ENCODE data around the gene DMD. TPM values are rescaled to one million over a fixed set of nuclear protein-coding genes. Genes with fewer than 3 reads are reported as not detected.

DMD gene
- total and polyA plus RNA-seq, 2 of the 8 experiments (the other 6 are each of a cell fraction or from before 2014, with no cell fraction given), result 4.8 to 7.4 TPM

- Histone ChIP-seq H3K79me1 (ENCODE audit: low read depth, low read length) (no peaks in the 10 kb centered on the region), H3K36me3 (ENCODE audit: control insufficient read depth in 2 of 4, insufficient read depth in 4 of 4, low read length in 3 of 4) (no peaks in the 10 kb centered on the region), H3K4me3 (ENCODE audit: extremely low read depth in 1 of 4, insufficient read depth in 2 of 4, low read depth in 3 of 4, low read length in 4 of 4) (no peak overlapping the region), H2AK5ac (ENCODE audit: low read depth, low read length) (no peak overlapping the region), H4K91ac (replicated peaks; ENCODE audit: insufficient read length, low read length) (no peak overlapping the region), H3K18ac (ENCODE audit: extremely low read depth, low read length) (no peak overlapping the region), H3K9me3 (ENCODE audit: insufficient read depth in 2 of 2, low read depth in 1 of 2, low read length in 1 of 2) (no peaks in the 10 kb centered on the region), H3K9ac (replicated peaks in 1 of 4; ENCODE audit: extremely low read depth in 1 of 4, low read depth in 3 of 4, low read length in 3 of 4) (no peak overlapping the region), H3K27me3 (replicated peaks in 1 of 4; ENCODE audit: control insufficient read depth in 3 of 4, extremely low read depth in 1 of 4, insufficient read depth in 3 of 4, low read length in 3 of 4) (no peaks in the 10 kb centered on the region), H3K4me2 (ENCODE audit: insufficient read depth in 1 of 2, low read depth in 2 of 2, low read length in 2 of 2) (no peak overlapping the region), H3K27ac (ENCODE audit: low read depth, low read length) (no peak overlapping the region), H4K5ac (ENCODE audit: insufficient read length, low read depth, low read length) (no peak overlapping the region), H3K4me1 (replicated peaks in 1 of 4; ENCODE audit: control insufficient read depth in 3 of 4, insufficient read depth in 4 of 4, low read length in 3 of 4) (peaks cover 0 to 3% (median 0%) of the 10 kb centered on the region in 4 experiments; a peak in 1 of 7 replicates), H3K14ac (ENCODE audit: insufficient read length) (no peak overlapping the region), H2BK120ac (replicated peaks; ENCODE audit: low read depth, low read length) (no peak overlapping the region), H4K20me1 (replicated peaks in 1 of 2; ENCODE audit: control insufficient read depth in 1 of 2, insufficient read depth in 2 of 2, low read length in 2 of 2) (no peaks in the 10 kb centered on the region), H3K56ac (replicated peaks; ENCODE audit: insufficient read length, low read depth, low read length) (no peak overlapping the region), H3K79me2 (ENCODE audit: control insufficient read depth in 1 of 2, insufficient read depth in 2 of 2, low read length in 2 of 2) (no peaks in the 10 kb centered on the region), H4K8ac (ENCODE audit: extremely low read depth, insufficient read depth, low read length) (no peak overlapping the region), H3K23me2 (ENCODE audit: low read depth, low read length) (no peaks in the 10 kb centered on the region), H2AFZ (ENCODE audit: low read length) (no peak overlapping the region), H2BK15ac (ENCODE audit: low read length) (no peak overlapping the region), H2BK20ac (ENCODE audit: low read length) (no peak overlapping the region), H3K4ac (replicated peaks; ENCODE audit: insufficient read length, low read depth, low read length) (no peak overlapping the region), H2BK12ac (ENCODE audit: low read depth, low read length) (no peak overlapping the region), H2BK5ac (ENCODE audit: low read depth, low read length) (no peak overlapping the region), H3K23ac (ENCODE audit: insufficient read length) (no peak overlapping the region)
- ChIA-PET CTCF (ENCODE audit: partially characterized antibody) (no interaction called here), POLR2A (ENCODE audit: partially characterized antibody) (no interaction called here)
- no peak for TF ChIP-seq CTBP2 (IDR thresholded peaks at IDR 0.05; ENCODE audit: borderline replicate concordance, insufficient read depth, insufficient read length, low read length)
- TF ChIP-seq PHF8 (conservative IDR thresholded peaks at IDR 0.05; ENCODE audit: low read depth, low read length), result no peak
- TF ChIP-seq SUZ12 (IDR thresholded peaks at IDR 0.05; ENCODE audit: low read length), result no peak
- TF ChIP-seq, protein P1, sequence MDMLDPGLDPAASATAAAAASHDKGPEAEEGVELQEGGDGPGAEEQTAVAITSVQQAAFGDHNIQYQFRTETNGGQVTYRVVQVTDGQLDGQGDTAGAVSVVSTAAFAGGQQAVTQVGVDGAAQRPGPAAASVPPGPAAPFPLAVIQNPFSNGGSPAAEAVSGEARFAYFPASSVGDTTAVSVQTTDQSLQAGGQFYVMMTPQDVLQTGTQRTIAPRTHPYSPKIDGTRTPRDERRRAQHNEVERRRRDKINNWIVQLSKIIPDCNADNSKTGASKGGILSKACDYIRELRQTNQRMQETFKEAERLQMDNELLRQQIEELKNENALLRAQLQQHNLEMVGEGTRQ (IDR thresholded peaks at IDR 0.05; ENCODE audit: low read length), result no peak
- no peak for TF ChIP-seq BCL11A (IDR thresholded peaks at IDR 0.05; ENCODE audit: low read depth in 2 of 2, low read length in 2 of 2)
- TF ChIP-seq SP1 (IDR thresholded peaks at IDR 0.05; ENCODE audit: low read depth, low read length), result no peak
- TF ChIP-seq EP300 (IDR thresholded peaks at IDR 0.05; ENCODE audit: borderline replicate concordance in 1 of 2, low read depth in 2 of 2, low read length in 2 of 2), result no peak
- no peak for TF ChIP-seq TCF12 (IDR thresholded peaks at IDR 0.05; ENCODE audit: low read depth, low read length)
- no peak for TF ChIP-seq CBX8 (IDR thresholded peaks at IDR 0.05; ENCODE audit: borderline replicate concordance, low read depth, low read length)
- TF ChIP-seq RBBP5 (IDR thresholded peaks at IDR 0.05; ENCODE audit: borderline replicate concordance, low read depth, low read length), result no peak
- TF ChIP-seq JUND (IDR thresholded peaks at IDR 0.05; ENCODE audit: low read length), result no peak
- TF ChIP-seq TAF1 (IDR thresholded peaks at IDR 0.05; ENCODE audit: low read depth, low read length), result no peak
- TF ChIP-seq KDM4A (IDR thresholded peaks at IDR 0.05; ENCODE audit: low read depth, low read length, severe bottlenecking), result no peak
- WGBS, 2 experiments (ENCODE audit: extremely low coverage in 1 of 2, insufficient coverage in 1 of 2, insufficient read length in 1 of 2, insufficient replicate concordance in 2 of 2, low coverage in 1 of 2, low lambda C conversion rate in 2 of 2, missing lambda C conversion rate in 1 of 2), result 50% methylated on average over 2 of the region's 2 CpGs; no CpG with 5 or more reads in 1 of the 2 experiments
- DNase-seq (ENCODE audit: low read depth in 1 of 2, low spot score in 2 of 2) (no peak), FAIRE-seq (no peak)
These were observed 1015.7 kb downstream of the DMD start for GRCh38 chrX:32195611-32196010.

Measured in H1 (cell line).